Stimulated activated CD4-positive, alpha-beta T cell treated with anti-CD3 and anti-CD28 coated beads, TNF-alpha, amount 100 ng/mL, for 1 hour (primary cell): ENCODE results near the gene SERPINB5.

Source experiments
- DNase-seq, 3 donors: peaks; one replicate each; pipeline ENCODE4 v3.0.0-alpha.2; 2020; ENCODE audit warnings: low read depth in 3 of 3, low spot score in 1 of 3

The SERPINB5 gene

GRCh38 chr18:63527251-63527650 lies 50.5 kb downstream of the SERPINB5 start:
- DNase-seq = no peak

- DNase-seq = no peak
Observed at GRCh38 chr18:63528863-63529492, 52.2 kb downstream of the SERPINB5 start.

- no peak for DNase-seq
Observed at GRCh38 chr18:63532471-63532870, 55.7 kb downstream of the SERPINB5 start.

GRCh38 chr18:63534615-63535014 lies 57.9 kb downstream of the SERPINB5 start:
- no peak for DNase-seq

GRCh38 chr18:63539904-63540510 lies 63.2 kb downstream of the SERPINB5 start:
- no peak for DNase-seq

- DNase-seq = no peak
Observed at GRCh38 chr18:63542069-63542468, 65.3 kb downstream of the SERPINB5 start, which contains the start of gene SERPINB12. TSS of gene SERPINB12 (plus strand) at chr18:63542369. CDS start at chr18:63556160, 13,791 bp downstream.

GRCh38 chr18:63544017-63544416 lies 67.3 kb downstream of the SERPINB5 start:
- no peak for DNase-seq

- DNase-seq = no peak
Observed at GRCh38 chr18:63545000-63545399, 68.2 kb downstream of the SERPINB5 start.

GRCh38 chr18:63550068-63550467 lies 73.3 kb downstream of the SERPINB5 start:
- DNase-seq = no peak

GRCh38 chr18:63551769-63552168 lies 75.0 kb downstream of the SERPINB5 start:
- DNase-seq = no peak

GRCh38 chr18:63552581-63552980 lies 75.8 kb downstream of the SERPINB5 start:
- DNase-seq = no peak

- no peak for DNase-seq
Observed at GRCh38 chr18:63553081-63553480, 76.3 kb downstream of the SERPINB5 start.
